Measurements from ENCODE around the gene ZXDC.

ZXDC gene

DNA sequence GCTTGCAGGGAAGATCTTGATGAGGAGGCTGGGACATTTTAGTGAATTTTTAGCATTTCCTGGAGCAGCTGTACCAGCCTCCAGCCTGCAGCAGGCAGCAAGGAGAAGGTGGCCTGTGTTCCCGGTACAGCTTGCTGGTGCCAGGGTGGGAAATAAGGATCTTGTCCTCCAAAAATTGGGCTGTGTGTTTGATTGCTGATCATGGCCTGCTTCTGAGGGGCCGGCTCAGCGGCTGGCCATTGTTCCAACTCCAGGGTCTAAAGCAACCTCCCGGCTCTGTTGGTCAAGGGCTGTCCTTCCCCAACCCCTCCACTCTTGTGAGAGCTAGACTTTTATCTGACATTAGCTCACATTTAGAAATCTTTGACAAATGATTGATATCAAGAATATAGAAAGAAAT, 75.9 kb downstream of the ZXDC start:
- H3K27me3 Mint-ChIP-seq = peaks cover 6% of the 10 kb centered on the region

DNA sequence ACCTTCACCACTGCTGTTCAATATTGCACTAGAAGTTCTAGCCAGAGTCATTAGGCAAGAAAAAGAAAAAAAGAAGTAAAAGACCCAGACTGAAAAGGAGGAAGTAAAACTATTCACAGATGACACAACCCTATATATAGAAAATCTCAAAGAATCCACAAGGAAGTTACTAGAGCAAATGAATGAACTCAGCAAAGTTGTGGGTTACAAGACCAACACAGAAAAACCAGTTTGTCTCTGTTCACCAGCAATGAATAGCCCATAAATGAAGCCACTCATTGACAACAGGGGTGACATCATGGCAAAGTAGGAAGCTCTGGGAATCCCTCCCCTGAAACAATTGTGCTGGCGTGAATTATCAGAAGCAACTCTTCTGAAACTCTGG, 76.3 kb downstream of the ZXDC start:
- no peaks in the 10 kb centered on the region for H3K36me3 Mint-ChIP-seq
- H3K4me3 Mint-ChIP-seq = no peak overlapping the region
- no peak overlapping the region for H3K27ac Mint-ChIP-seq
- H3K4me1 Mint-ChIP-seq = no peaks in the 10 kb centered on the region
- peaks cover 6% of the 10 kb centered on the region for H3K27me3 Mint-ChIP-seq
- H3K9me3 Mint-ChIP-seq = no peaks in the 10 kb centered on the region

More for the DNA sequence above, 75.9 kb downstream of the ZXDC start:
- no peak overlapping the region for H3K4me3 Mint-ChIP-seq
- H3K9me3 Mint-ChIP-seq = no peaks in the 10 kb centered on the region
- no peaks in the 10 kb centered on the region for H3K36me3 Mint-ChIP-seq
- H3K27ac Mint-ChIP-seq = no peak overlapping the region
- no peaks in the 10 kb centered on the region for H3K4me1 Mint-ChIP-seq

DNA sequence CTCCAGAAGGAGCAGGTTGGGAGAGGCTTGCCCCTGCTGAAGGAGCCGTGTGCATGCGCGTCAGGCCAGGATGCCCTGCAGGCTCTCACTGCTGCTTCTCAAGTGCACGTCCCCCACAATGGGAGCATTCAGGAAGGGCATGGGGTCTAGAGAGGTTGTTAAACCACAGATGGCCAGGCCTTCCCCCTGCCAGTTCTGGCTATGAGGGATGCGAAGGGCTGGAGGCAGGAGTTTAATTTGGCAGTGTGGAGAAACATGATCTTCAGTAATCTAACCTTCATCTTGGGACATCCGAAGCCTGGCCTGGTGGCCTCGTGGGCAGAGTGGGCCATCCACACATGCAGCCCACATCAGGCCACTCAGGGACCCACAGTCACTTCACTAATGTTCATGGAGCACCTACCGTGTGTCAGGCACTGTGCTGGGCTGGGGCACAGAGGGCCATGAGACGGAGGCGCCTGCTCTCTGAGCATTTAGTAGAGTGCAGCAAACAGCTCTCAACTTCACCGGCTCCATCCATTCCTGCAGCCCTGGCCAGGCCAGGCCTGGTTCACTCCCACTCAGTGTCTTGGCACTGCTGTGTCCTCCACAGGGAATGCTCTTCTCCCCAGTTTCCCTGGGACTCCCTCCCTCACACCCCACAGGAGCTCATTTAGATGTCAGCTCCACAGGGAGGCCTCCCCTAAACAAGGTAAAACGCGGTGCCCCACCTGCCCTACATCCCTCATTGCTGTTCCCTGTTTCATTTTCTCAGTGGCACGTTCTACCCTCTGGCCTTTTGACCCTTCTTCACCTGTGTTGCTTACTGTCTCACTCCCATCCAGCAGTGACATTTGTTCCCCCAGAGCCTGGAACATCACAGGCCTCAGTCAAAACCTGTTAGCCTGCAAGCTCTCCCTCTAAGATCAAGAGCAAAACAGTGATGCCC, 77.0 kb downstream of the ZXDC start:
- H3K36me3 Mint-ChIP-seq = no peaks in the 10 kb centered on the region
- no peak overlapping the region for H3K27ac Mint-ChIP-seq
- H3K4me3 Mint-ChIP-seq = no peak overlapping the region
- H3K4me1 Mint-ChIP-seq = no peaks in the 10 kb centered on the region
- peaks cover 9% of the 10 kb centered on the region for H3K27me3 Mint-ChIP-seq
- no peaks in the 10 kb centered on the region for H3K9me3 Mint-ChIP-seq

DNA sequence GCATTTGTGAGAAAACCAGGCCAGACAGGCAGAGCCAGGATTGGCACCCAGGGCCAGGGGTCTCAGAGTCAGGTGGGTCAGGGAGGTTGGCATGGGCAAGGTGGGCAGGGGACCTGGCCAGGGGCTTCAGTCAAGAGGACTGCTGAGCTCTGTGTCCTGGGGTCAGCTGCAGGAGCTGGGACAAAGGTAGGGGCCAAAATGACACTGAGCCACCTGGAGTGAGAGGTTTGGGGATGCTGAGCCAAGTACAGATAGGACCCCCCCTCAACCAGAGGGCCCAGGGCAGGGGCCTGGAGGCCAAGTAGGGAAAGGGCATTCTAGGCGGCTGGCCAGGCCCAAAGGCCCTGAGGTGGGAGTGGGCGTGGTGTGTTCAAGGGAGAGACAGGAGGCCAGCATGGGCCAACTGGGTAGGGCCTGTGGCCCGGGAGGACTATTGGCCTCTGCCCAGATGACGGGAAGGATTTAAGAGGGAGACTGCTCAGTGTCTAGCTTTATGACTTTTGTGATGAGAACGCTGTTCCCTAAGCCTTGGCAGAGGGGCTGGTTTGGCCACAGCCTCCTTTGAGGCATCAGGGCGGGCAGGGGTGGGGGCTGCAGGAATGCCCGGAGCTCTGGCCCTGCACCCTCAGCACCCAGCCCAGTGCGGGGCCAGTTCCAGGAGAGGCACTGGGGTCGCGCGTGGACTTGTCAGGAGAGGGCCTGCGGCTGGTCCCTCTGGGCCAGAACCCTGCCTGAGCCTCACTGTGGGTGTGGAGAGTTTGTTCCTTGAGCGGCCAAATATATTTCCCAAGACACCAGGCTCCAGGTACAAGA, 77.9 kb downstream of the ZXDC start:
- no peaks in the 10 kb centered on the region for H3K9me3 Mint-ChIP-seq
- H3K27me3 Mint-ChIP-seq = peaks cover 18% of the 10 kb centered on the region
- H3K4me1 Mint-ChIP-seq = no peaks in the 10 kb centered on the region
- H3K36me3 Mint-ChIP-seq = no peaks in the 10 kb centered on the region
- H3K4me3 Mint-ChIP-seq = no peak overlapping the region
- H3K27ac Mint-ChIP-seq = no peak overlapping the region

DNA sequence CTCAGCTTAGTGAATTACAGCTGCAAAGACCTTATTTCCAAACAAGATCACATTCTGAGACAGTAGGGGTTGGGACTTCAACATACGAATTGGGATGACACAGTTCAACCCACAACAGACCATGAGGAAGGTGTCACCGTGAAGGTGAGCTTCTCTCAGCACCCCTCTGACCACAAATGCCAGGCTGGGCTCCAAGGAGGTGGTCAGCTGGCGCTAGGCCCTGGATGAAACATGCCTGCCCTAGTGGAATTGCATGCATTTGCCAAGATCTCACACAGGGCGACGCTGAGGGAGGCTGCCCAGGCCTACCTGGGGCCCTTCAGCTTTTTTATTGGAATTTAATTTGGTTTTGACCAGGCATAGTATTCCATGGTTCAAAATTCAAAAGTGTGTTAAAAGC, 79.2 kb downstream of the ZXDC start:
- H3K4me3 Mint-ChIP-seq = no peak overlapping the region
- H3K36me3 Mint-ChIP-seq = no peaks in the 10 kb centered on the region
- H3K27ac Mint-ChIP-seq = no peak overlapping the region
- H3K4me1 Mint-ChIP-seq = no peaks in the 10 kb centered on the region
- H3K27me3 Mint-ChIP-seq = peaks cover 28% of the 10 kb centered on the region
- H3K9me3 Mint-ChIP-seq = no peaks in the 10 kb centered on the region

DNA sequence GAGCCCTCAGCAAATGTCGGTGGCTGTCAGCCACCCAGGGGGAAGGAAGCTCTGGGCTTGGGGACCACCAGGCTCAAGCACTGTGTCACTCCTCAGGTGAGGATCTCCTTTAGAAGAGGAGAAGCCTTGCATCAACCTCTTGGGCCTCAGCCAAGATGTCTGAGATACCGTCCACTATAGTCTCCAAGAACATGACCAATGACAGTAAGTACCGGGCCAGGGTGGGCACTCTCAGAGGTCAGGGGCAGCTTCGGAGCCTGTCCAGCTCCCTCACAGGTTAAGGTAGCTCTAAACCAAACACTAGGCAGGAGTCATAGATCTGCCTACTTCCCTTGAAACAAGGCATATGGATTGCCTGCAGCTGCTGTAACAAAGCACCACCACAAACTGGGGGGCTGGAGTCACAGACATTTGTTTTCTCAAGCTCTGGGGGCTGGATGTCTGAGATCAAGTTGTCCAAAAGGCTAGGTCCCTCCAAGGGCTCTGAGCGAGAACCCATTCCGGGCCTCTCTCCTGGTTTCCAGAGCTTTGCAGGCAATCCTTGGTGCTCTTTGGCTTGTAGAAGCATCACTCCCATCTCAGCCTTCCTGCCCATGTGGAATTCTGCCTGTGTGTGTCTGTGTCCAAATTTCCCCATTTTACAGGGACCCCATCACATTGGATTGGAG, 79.7 kb downstream of the ZXDC start:
- peaks cover 32% of the 10 kb centered on the region for H3K27me3 Mint-ChIP-seq
- H3K36me3 Mint-ChIP-seq = no peaks in the 10 kb centered on the region
- H3K4me3 Mint-ChIP-seq = no peak overlapping the region
- H3K9me3 Mint-ChIP-seq = no peaks in the 10 kb centered on the region
- H3K27ac Mint-ChIP-seq = no peak overlapping the region
- H3K4me1 Mint-ChIP-seq = no peaks in the 10 kb centered on the region

DNA sequence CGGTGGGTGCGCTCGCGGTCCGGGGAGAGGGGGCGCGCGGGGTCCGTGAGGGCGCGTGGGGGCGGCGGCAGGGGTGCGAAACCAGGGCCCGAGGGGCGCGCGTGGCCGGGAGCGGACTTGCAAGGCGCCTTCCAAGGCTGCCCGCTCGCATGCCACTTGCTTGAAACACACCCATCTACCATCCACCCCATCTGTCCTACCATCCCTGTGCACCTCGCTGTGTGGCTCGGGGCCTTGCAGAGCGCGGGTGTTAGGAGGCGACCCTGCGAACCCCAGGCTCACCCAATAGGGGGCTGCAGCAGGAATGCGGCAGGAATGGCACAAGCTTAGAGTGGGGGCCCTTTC, 80.7 kb downstream of the ZXDC start:
- Mint-ChIP-seq H3K27me3 (peaks cover 36% of the 10 kb centered on the region), H3K36me3 (no peaks in the 10 kb centered on the region), H3K4me1 (no peaks in the 10 kb centered on the region), H3K4me3 (no peak overlapping the region), H3K9me3 (no peaks in the 10 kb centered on the region), H3K27ac (no peak overlapping the region)

DNA sequence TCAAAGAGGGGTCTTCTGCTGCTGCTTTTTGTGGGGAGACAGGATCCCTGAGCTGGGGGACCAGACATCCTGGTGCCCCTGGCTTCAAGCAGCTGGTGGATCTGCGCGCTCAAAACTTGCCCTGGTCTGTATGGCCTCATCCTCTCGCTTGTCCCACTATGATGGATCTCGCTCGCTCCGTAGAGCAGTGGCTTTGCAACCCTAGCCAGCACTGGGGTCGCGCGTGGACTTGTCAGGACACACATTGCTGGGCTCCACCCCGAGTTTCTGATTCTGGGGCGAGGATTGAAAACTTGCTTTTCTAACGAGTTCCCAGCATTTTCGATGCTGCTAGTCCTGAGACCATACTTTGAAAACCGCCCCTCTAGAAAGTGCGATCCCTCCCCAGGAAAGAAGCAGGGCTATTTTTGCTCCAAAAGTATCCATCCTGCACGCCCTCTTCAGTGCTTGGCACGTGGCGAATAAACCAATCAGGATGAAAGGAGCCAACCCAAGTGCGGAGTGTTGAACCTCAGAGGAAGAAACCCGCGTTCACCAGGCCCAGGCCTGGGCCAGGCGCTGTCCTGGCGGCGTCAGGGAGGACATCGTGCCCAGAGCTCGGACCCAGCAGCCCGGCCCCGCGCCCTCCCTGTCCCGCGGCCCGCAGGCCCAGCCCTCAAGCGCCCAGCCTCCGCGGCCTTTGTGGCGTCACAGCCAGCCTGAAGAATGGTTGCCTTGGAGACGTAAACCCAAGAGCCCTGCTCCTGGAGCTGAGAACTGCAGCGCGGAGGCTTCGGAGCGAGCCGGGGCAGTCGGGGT, 81.3 kb downstream of the ZXDC start, which contains the start of gene CFAP100:
TSS of gene CFAP100 (plus strand) at position 731 of the 798 bp plus-strand sequence. CDS start 1,092 bp downstream, outside the sequence.
- H3K36me3 Mint-ChIP-seq = no peaks in the 10 kb centered on the region
- H3K4me1 Mint-ChIP-seq = peaks cover 4% of the 10 kb centered on the region
- no peak within 1 kb of the TSS for H3K27ac Mint-ChIP-seq
- H3K9me3 Mint-ChIP-seq = no peaks in the 10 kb centered on the region
- H3K27me3 Mint-ChIP-seq = peaks cover 40% of the 10 kb centered on the region
- H3K4me3 Mint-ChIP-seq = no peak within 1 kb of the TSS

DNA sequence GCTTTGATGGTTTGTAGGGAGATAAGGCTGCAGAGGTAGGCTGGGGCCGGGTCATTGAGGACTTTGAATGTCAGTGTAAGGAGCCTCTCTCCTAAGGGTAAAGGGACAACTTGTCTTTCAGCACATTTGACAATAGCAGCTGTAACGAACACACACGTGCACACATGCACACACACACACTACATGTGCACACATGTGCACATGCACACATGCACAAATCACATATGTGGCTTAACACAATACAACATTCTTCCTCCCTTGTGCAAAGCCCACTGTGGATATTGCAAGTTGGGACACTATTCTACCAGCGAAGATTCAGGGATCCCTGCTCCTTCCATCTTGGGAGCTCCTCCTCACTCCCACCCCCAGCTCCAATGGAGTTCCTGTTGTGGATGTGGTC, 82.1 kb downstream of the ZXDC start:
- Mint-ChIP-seq H3K27ac (no peak overlapping the region), H3K27me3 (peaks cover 42% of the 10 kb centered on the region), H3K36me3 (no peaks in the 10 kb centered on the region), H3K4me1 (peaks cover 4% of the 10 kb centered on the region), H3K9me3 (no peaks in the 10 kb centered on the region), H3K4me3 (no peak overlapping the region)

DNA sequence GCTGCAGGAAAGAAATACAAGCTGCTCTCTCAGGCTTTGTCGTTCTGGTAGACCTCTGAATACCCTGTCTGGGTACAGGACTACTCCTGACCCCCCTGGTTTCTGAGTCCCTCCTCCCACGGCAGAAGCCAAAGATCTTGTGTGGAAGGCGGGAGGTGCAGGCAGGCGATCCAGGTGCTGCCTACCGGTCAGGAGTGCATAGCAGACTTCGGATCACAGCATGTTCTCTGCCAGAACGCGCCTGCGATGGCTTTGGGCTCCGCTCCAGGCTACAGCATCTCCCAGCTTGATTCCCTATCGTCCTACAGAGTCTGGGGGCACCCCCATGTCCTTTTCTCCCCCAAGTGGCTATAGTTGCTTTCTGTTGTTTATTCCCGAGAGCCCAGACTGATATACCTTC, 83.4 kb downstream of the ZXDC start:
- Mint-ChIP-seq H3K9me3 (no peaks in the 10 kb centered on the region), H3K27me3 (peaks cover 47% of the 10 kb centered on the region), H3K4me1 (peaks cover 4% of the 10 kb centered on the region), H3K4me3 (no peak overlapping the region), H3K36me3 (no peaks in the 10 kb centered on the region), H3K27ac (no peak overlapping the region)

DNA sequence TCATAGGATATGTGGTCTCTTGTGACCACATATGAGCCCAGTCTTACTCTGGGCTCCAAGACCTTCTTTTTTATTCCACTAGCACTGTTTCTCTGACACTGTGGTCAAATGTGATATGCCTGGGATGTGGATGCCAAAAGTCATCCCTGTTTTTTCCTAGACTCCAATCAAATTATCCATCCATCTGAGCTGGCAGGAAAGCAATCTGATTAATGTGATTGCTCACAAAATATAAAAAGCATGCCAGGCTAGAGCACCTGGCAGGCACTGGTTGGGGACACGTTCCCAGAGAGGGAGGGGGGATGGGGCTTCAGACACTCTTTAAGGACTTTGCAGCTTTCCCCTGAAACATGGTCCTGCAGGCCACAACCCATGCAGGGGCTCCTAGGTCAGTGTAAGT, 84.1 kb downstream of the ZXDC start:
- H3K27ac Mint-ChIP-seq = no peak overlapping the region
- no peaks in the 10 kb centered on the region for H3K36me3 Mint-ChIP-seq
- no peak overlapping the region for H3K4me3 Mint-ChIP-seq
- H3K27me3 Mint-ChIP-seq = peaks cover 46% of the 10 kb centered on the region
- no peaks in the 10 kb centered on the region for H3K9me3 Mint-ChIP-seq
- peaks cover 4% of the 10 kb centered on the region for H3K4me1 Mint-ChIP-seq

DNA sequence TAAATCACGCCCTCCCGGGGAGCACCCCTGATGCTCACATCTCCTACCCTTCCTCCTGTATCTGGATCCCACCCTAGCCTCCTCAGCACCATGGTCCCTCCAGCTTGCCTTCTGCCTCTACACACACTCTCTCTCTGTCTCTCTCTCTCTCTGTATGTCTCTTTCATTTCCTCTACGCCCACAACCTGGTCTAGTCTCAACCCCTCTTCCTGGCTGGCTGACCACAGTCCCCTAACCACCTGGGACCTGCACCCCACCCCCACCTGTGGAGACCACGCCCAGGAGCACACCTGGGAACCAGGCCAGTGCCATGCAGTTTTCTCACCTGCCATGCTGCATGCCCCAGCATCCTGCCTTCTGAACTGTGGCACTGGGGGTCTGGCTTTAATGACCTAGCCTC, 84.9 kb downstream of the ZXDC start:
- H3K9me3 Mint-ChIP-seq = no peaks in the 10 kb centered on the region
- H3K4me3 Mint-ChIP-seq = no peak overlapping the region
- no peak overlapping the region for H3K27ac Mint-ChIP-seq
- H3K27me3 Mint-ChIP-seq = peaks cover 50% of the 10 kb centered on the region
- H3K36me3 Mint-ChIP-seq = no peaks in the 10 kb centered on the region
- peaks cover 4% of the 10 kb centered on the region for H3K4me1 Mint-ChIP-seq

DNA sequence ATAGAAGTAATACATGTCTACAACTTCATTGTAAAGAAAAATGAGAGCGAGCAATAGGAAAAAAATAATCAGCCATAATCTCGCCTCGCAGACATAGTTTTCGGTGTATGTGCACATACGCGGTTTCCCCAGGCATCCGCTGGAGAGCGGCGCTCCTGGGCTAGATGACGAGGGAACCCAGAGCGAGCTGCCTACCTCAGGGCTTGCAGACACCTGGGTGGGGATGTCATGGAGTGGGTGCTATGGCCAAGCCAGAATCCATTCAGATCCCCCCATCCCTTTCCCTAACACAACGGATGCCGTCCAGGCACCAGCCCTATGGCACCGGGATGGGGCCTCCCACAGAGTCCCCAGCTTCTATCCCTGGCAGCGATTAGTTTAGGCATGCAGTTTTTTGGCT, 85.5 kb downstream of the ZXDC start:
- H3K4me3 Mint-ChIP-seq = no peak overlapping the region

DNA sequence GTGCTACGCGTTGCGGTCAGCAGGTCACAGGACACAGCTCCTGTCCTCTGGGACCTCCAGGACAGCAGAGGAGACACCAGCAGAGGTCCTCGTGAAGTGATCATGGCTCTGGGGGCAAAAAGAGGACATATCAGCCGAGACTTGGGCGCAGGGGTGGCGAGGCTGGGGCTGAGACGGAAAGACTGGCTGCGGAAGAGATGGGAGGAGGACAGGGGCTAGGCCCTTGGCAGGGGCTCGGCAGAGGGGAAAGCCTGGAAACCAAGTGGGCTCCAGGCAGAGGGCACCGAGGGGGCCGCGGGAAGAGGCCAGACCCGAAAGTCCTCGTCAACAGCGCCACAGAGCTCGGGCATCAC, 85.9 kb downstream of the ZXDC start:
- Mint-ChIP-seq H3K4me3 (no peak overlapping the region), H3K27ac (no peak overlapping the region), H3K27me3 (peaks cover 47% of the 10 kb centered on the region), H3K4me1 (peaks cover 4% of the 10 kb centered on the region), H3K9me3 (no peaks in the 10 kb centered on the region), H3K36me3 (no peaks in the 10 kb centered on the region)

More for the DNA sequence above, 85.5 kb downstream of the ZXDC start:
- Mint-ChIP-seq H3K36me3 (no peaks in the 10 kb centered on the region), H3K27me3 (peaks cover 48% of the 10 kb centered on the region), H3K4me1 (peaks cover 4% of the 10 kb centered on the region), H3K9me3 (no peaks in the 10 kb centered on the region), H3K27ac (no peak overlapping the region)

DNA sequence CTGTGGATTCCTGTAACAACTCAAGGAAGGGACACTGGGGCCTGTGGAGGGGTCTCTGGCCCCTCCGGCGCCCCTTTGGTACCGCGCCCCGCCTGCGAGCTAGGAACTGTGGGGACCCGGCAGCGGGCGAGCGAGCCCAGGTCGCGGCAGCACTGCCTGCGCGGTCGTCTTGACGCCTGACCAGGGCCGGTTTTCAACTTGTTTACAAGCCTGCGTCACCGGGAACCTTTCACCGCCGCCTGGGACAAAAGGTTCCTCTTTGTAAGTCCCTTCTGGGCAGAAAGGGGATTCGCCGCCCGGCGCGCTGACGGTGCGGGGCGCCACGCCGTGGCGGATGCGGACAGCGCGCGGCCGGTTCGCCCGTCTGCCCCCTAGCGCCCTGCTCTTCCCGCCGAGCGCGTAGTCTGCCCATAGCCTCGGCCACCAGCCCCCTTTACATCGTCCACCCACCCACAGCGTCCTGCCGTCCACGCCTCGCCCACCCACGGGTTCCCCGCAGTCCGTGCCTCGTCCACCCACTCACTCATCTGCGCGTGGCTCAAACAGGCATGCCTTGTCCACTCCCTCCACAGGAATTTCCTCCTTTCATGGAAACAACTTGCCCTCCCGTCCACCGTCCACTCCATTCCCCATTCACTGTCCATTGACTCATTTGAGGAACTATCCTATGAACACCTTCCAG, 86.4 kb downstream of the ZXDC start:
- Mint-ChIP-seq H3K9me3 (no peaks in the 10 kb centered on the region), H3K27ac (no peak overlapping the region), H3K27me3 (peaks cover 50% of the 10 kb centered on the region), H3K4me1 (peaks cover 4% of the 10 kb centered on the region), H3K4me3 (no peak overlapping the region), H3K36me3 (no peaks in the 10 kb centered on the region)

Measured in activated naive CD4-positive, alpha-beta T cell treated with anti-CD3 and anti-CD28 coated beads, Interleukin-2, amount 50 U/mL, for 24 hours (primary cell).